Stimulated activated memory B cell treated with anti-CD40 and anti-IgM and Interleukin-4, amounts not matched to agents 10 μg/mL and 1 μg/mL and 100 μg/mL, for 72 hours (primary cell): Measurements from ENCODE around the gene SKA1.
"Not testable (repeated sequence)": the region's sequence is repeated elsewhere in the genome, so short reads cannot be mapped to it uniquely, and the experiment has no call there.

ENCODE experiments used
- ATAC-seq: fragments of 150-1000 bp; cut with Tn5 transposase; 2 replicates; pipeline ENCODE4 v1.10.0; 2021
- H3K27ac Mint-ChIP-seq: one replicate; pipeline ENCODE4 v1.8.0; 2022; ENCODE audit warnings: mild to moderate bottlenecking, mixed read lengths
- H3K27me3 Mint-ChIP-seq: one replicate; pipeline ENCODE4 v1.8.0; 2022; ENCODE audit warnings: mixed read lengths
- H3K36me3 Mint-ChIP-seq: one replicate; pipeline ENCODE4 v1.8.0; 2022; ENCODE audit warnings: mixed read lengths
- H3K4me1 Mint-ChIP-seq: one replicate; pipeline ENCODE4 v1.8.0; 2022; ENCODE audit warnings: mixed read lengths
- H3K4me3 Mint-ChIP-seq: one replicate; pipeline ENCODE4 v1.8.0; 2022; ENCODE audit warnings: mild to moderate bottlenecking, moderate library complexity, mixed read lengths
- H3K9me3 Mint-ChIP-seq: one replicate; pipeline ENCODE4 v1.8.0; 2022; ENCODE audit warnings: mixed read lengths

Gene SKA1

DNA sequence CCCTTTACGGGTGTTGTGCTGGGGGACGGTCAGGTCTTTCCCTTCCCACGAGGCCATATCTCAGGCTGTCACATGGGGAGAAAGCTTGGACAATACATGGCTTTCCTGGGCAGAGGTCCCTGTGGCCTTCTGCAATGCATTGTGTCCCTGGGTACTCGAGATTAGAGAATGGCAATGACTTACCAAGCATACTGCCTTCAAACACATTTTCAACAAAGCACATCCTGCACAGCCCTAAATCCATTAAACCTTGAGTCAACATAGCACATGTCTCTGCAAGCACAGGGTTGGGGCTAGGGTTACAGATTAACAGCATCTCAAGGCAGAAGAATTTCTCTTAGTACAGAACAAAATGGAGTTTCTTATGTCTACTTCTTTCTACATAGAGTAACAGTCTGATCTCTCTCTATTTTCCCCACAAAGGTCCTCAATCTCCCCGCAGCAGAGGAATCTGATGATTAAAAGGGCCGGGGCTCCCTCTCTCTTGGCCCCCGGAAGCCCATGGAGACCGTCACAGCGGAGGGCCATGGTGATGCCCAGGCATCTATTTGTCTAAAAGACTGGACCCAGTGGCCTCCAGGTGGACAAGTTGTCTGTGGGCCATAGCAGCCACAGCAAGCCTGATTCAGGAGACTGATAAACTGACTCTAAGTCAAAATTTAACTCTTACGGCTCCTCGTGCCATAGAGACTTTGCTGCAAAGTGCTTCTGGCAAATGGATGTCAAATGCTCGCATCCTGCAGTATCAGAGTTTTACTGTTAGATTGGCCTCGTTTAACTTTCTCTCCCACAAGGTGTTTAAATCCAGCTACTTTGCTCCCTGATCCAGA is 30.1 kb downstream of the SKA1 start:
- H3K4me1 Mint-ChIP-seq, H3K9me3 Mint-ChIP-seq, H3K4me3 Mint-ChIP-seq, H3K36me3 Mint-ChIP-seq, H3K27ac Mint-ChIP-seq, ATAC-seq: not testable (repeated sequence)
- peaks cover 74% of the 10 kb centered on the region for H3K27me3 Mint-ChIP-seq

DNA sequence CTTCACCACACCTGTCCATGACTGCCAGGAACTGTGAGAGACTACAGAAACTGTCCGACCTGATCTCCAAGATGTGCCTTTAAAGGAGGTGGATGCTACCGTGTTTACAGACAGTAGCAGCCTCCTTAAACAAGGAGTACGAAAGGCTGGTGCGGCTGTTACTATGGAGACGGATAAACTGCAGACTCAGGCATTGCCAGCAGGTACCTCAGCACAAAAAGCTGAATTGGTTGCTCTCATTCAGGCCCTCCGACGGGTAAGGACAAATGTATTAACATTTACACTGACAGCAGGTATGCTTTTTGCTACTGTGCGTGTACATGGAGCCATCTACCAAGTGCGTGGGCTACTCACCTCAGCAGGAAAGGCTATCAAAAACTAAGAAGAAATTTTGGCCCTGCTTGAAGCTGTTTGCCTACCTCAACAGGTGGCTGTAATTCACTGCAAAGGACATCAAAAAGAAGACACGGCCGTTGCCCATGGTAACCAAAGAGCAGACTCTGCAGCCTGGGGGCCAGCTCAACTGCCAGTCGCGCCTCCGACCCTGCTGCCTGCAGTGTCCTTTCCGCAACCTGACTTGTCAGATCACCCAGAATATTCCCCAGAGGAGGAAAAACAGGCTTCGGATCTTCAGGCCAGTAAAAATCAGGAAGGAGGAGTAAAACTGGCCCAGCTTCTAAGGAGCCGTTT is 30.9 kb downstream of the SKA1 start:
- Mint-ChIP-seq H3K27ac (no peak overlapping the region), H3K27me3 (peaks cover 74% of the 10 kb centered on the region), H3K4me3 (no peak overlapping the region), H3K36me3 (no peaks in the 10 kb centered on the region), H3K9me3 (no peaks in the 10 kb centered on the region), H3K4me1 (no peaks in the 10 kb centered on the region)
- ATAC-seq: no peak

DNA sequence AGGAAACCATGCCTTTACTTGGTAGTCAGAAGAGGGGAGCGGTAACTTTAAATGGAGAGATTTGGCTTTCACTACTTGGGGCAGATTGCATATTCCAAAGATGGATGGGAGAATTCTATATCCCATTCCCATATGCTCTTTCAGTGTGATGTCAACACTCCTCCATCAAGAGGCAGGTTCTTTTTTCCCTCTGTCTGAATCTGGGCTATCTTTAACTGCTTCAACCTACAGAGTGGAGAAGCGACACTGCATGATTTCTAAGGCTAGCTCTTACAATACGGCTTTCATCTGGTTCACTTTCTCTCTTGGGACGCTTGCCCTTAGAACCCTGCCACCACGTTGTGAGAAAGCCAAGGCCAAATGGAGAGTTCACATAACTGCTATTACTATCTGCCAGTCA is 34.4 kb downstream of the SKA1 start:
- no peak for ATAC-seq
- H3K27me3 Mint-ChIP-seq: peaks cover 54% of the 10 kb centered on the region
- H3K27ac Mint-ChIP-seq: no peak overlapping the region
- no peaks in the 10 kb centered on the region for H3K9me3 Mint-ChIP-seq
- H3K4me1 Mint-ChIP-seq: no peaks in the 10 kb centered on the region
- no peak overlapping the region for H3K4me3 Mint-ChIP-seq
- H3K36me3 Mint-ChIP-seq: no peaks in the 10 kb centered on the region

GRCh38 chr18:50410008-50410407 is 35.2 kb downstream of the SKA1 start:
- ATAC-seq: no peak
- H3K36me3 Mint-ChIP-seq: no peaks in the 10 kb centered on the region
- no peak overlapping the region for H3K27ac Mint-ChIP-seq
- no peak overlapping the region for H3K4me3 Mint-ChIP-seq
- H3K4me1 Mint-ChIP-seq: no peaks in the 10 kb centered on the region
- peaks cover 46% of the 10 kb centered on the region for H3K27me3 Mint-ChIP-seq
- H3K9me3 Mint-ChIP-seq: no peaks in the 10 kb centered on the region

- Mint-ChIP-seq H3K27ac (no peak overlapping the region), H3K36me3 (no peaks in the 10 kb centered on the region), H3K4me1 (no peaks in the 10 kb centered on the region), H3K9me3 (no peaks in the 10 kb centered on the region), H3K4me3 (no peak overlapping the region), H3K27me3 (peaks cover 38% of the 10 kb centered on the region)
- no peak for ATAC-seq
Measured at GRCh38 chr18:50410894-50411293, 36.0 kb downstream of the SKA1 start.

GRCh38 chr18:50416832-50417231 is 42.0 kb downstream of the SKA1 start:
- not testable (repeated sequence) for H3K4me1 Mint-ChIP-seq, H3K36me3 Mint-ChIP-seq, H3K27ac Mint-ChIP-seq, ATAC-seq, H3K9me3 Mint-ChIP-seq, H3K4me3 Mint-ChIP-seq
- peaks cover 13% of the 10 kb centered on the region for H3K27me3 Mint-ChIP-seq

DNA sequence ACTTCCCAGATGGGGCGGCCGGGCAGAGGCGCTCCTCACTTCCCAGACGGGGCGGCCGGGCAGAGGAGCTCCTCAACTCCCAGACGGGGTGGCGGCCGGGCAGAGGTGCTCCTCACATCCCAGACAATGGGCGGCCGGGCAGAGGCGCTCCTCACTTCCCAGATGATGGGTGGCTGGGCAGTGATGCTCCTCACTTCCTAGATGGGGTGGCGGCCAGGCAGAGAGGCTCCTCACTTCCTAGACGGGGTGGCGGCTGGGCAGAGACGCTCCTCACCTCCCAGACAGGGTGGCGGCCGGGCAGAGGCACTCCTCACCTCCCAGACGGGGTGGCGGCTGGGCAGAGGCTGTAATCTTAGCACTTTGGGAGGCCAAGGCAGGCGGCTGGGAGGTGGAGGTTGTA is 42.9 kb downstream of the SKA1 start:
- not testable (repeated sequence) for H3K4me3 Mint-ChIP-seq, H3K36me3 Mint-ChIP-seq, H3K4me1 Mint-ChIP-seq, H3K27ac Mint-ChIP-seq, H3K9me3 Mint-ChIP-seq, ATAC-seq
- peaks cover 15% of the 10 kb centered on the region for H3K27me3 Mint-ChIP-seq

DNA sequence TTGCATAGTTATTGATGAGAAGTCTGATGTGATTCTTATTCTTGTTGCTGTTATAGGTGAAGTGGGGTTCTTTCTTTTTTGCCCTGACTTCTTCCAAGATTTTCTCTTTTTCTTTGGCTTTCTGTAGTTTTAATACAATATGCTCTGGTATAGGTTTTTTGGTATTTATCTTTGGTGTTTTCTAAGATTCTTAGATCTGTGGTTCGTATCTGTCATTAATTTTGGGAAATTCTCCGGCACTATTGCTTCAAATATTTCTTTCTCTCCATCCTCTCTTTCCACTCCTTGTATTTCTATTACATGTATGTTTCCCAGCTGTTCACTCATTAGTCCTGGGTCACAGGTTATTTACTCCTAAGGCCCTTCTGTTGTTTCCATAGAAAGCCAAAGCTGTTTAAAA is 43.8 kb downstream of the SKA1 start:
- Mint-ChIP-seq H3K4me3 (no peak overlapping the region), H3K4me1 (no peaks in the 10 kb centered on the region), H3K36me3 (no peaks in the 10 kb centered on the region), H3K27ac (no peak overlapping the region), H3K9me3 (peaks cover 8% of the 10 kb centered on the region), H3K27me3 (peaks cover 17% of the 10 kb centered on the region)
- ATAC-seq: no peak

DNA sequence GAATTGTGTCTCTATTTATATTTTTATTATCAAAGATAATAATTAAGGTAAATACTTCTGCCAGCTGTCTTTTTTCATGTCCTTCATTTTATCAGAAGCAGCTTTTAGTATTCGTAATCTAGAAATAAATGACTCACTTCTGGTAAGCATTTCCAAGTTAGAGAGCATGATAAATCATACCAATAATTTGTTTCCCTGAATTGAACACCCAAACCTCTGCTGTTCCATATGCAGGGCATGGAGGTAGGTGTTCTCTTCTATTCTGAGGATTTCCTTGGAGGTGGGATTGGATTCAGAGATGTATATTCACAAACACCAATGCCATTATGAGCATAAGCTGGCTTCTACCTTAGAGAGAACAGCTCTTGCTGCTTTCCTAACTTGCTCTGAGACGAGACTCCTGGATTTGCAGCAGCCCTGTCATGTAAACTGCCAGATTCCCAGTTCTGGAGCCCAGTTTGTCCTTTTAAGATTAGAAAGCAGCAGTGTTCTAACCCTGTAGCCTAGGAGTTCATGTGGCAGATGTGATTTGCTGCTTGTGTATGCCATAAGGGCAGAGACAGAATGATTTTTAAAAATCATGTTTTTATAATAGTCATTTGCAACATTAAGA is 47.5 kb downstream of the SKA1 start:
- no peak for ATAC-seq
- H3K9me3 Mint-ChIP-seq: peaks cover 11% of the 10 kb centered on the region
- no peaks in the 10 kb centered on the region for H3K36me3 Mint-ChIP-seq
- no peaks in the 10 kb centered on the region for H3K4me1 Mint-ChIP-seq
- H3K27me3 Mint-ChIP-seq: peaks cover 24% of the 10 kb centered on the region
- H3K27ac Mint-ChIP-seq: no peak overlapping the region
- no peak overlapping the region for H3K4me3 Mint-ChIP-seq

DNA sequence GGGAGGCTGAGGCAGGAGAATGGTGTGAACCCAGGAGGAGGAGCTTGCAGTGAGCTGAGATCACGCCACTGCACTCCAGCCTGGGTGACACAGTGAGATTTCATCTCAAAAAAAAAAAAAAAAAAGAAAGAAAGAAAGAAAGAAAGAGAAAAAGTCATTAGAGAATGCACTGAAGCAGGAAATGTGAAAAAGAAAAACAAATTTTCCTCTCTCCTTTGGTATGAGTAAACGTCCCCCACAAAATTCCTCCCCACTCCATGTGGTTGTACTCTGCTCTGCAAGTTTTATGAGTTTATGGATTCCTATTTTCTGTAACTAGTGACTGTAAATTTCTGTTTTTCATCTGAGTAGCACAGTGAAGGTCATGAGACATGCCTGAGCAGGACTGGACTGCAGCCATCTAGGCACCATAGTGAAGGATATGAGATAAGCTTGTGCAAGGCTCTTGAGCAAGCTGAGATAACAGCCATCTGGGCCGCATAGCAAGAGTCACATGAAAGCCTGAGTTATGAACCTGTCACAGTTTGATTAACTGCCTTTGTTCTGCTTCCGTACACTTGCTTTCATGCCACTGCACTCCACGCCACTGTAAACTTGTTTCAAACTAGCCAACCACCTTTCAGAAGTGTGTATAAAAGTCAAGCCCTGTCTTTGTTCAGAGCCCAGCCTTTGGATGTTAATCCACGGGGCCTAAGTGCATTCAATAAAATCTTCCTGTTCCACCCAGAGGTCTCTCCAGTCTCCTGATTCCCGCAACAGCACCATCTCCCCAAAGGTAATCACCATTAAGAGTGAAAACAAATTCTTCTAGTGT is 50.2 kb downstream of the SKA1 start:
- Mint-ChIP-seq H3K27ac (no peak overlapping the region), H3K4me1 (no peaks in the 10 kb centered on the region), H3K27me3 (peaks cover 36% of the 10 kb centered on the region), H3K36me3 (no peaks in the 10 kb centered on the region), H3K4me3 (no peak overlapping the region), H3K9me3 (peaks cover 3% of the 10 kb centered on the region)
- ATAC-seq: no peak

- ATAC-seq: no peak
- Mint-ChIP-seq H3K36me3 (no peaks in the 10 kb centered on the region), H3K9me3 (peaks cover 3% of the 10 kb centered on the region), H3K27ac (no peak overlapping the region), H3K4me3 (no peak overlapping the region), H3K4me1 (no peaks in the 10 kb centered on the region), H3K27me3 (peaks cover 32% of the 10 kb centered on the region)
Measured at GRCh38 chr18:50427896-50428295, 53.0 kb downstream of the SKA1 start.

GRCh38 chr18:50428531-50429206 is 53.8 kb downstream of the SKA1 start:
- Mint-ChIP-seq H3K9me3 (peaks cover 3% of the 10 kb centered on the region), H3K4me3 (no peak overlapping the region), H3K36me3 (no peaks in the 10 kb centered on the region), H3K27ac (no peak overlapping the region), H3K4me1 (no peaks in the 10 kb centered on the region), H3K27me3 (peaks cover 29% of the 10 kb centered on the region)
- no peak for ATAC-seq

DNA sequence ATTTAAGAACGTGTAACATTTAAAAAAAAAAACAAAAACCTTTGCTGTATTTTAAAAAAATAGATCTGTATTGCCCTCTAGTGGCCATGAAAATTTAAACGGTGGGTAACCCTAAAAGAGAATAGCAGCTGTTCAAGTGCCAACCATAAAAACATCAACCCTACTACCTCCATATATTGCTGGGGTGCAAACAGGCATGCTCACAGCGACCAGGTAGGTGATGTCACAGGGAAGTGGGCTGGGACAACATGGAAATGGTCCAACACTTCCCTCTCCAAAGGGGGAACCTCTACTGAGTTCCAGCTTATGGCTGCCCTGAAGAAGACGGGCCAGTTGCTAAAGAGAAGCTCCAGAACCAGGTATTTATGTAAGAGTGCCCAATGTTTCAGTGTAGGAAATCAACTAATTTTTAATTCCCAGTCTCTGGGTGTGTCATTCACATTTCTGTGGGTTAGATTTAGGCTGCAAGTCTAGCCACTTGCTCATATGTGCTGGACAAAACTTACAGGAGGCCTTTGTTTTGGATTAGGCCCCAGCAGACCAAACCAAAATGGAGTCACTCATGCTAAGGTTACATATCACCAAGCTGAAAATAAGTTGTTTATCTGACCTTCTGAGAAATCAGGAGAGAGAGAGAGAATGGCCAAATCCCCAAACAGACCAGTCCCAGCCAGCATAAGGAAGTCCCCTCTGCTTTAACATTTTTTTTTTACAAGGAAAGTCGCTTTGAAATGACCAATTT is 54.5 kb downstream of the SKA1 start:
- peaks cover 32% of the 10 kb centered on the region for H3K27me3 Mint-ChIP-seq
- no peaks in the 10 kb centered on the region for H3K36me3 Mint-ChIP-seq
- H3K27ac Mint-ChIP-seq: no peak overlapping the region
- ATAC-seq: no peak
- H3K4me3 Mint-ChIP-seq: no peak overlapping the region
- peaks cover 3% of the 10 kb centered on the region for H3K9me3 Mint-ChIP-seq
- H3K4me1 Mint-ChIP-seq: no peaks in the 10 kb centered on the region

DNA sequence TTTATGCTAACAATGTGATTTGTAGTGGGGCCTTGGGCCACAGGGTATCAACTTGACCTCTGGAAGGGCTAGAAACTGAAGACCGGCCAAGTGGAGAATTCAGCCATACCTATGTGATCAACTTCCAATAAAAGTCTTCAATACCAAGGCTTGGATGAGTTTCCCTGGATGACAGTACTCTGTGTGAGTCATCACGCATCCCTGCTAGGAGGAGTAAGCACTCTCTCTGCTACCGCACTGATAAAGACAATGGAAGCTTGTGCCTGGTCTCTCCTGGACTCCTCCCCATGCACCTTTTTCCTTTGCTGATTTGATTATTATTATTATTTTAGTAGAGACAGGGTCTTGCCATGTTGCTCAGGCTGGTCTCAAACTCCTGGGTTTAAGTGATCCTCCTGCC is 58.1 kb downstream of the SKA1 start:
- no peaks in the 10 kb centered on the region for H3K4me1 Mint-ChIP-seq
- no peak overlapping the region for H3K27ac Mint-ChIP-seq
- no peaks in the 10 kb centered on the region for H3K36me3 Mint-ChIP-seq
- no peaks in the 10 kb centered on the region for H3K9me3 Mint-ChIP-seq
- no peak overlapping the region for H3K4me3 Mint-ChIP-seq
- no peak for ATAC-seq
- H3K27me3 Mint-ChIP-seq: peaks cover 16% of the 10 kb centered on the region
